Activated T-cell treated with anti-CD3 and anti-CD28 coated beads, Interleukin-2, amount 50 U/mL, for 4 hours (primary cell): ENCODE results near the gene UBR4. TPM values are rescaled to one million over a fixed set of nuclear protein-coding genes. Genes with fewer than 3 reads are reported as not detected.

ENCODE experiments used
- ATAC-seq, 2 donors: fragments of 200-7000 bp; cut with Tn5 transposase; one replicate each; pipeline ENCODE4 v1.10.0; 2021
- DNase-seq: peaks from one replicate; pipeline ENCODE4 v3.0.0-alpha.2; 2020
- H3K27me3 Mint-ChIP-seq: one replicate; pipeline ENCODE4 v1.8.0; 2021; ENCODE audit warnings: low read depth, mixed read lengths
- H3K36me3 Mint-ChIP-seq: one replicate; pipeline ENCODE4 v1.8.0; 2022; ENCODE audit warnings: mixed read lengths; ENCODE audit not compliant: insufficient read depth
- H3K4me1 Mint-ChIP-seq: one replicate; pipeline ENCODE4 v1.8.0; 2021; ENCODE audit warnings: low read depth, mixed read lengths
- H3K4me3 Mint-ChIP-seq: one replicate; pipeline ENCODE4 v1.8.0; 2021; ENCODE audit warnings: mild to moderate bottlenecking, moderate library complexity, mixed read lengths
- H3K9me3 Mint-ChIP-seq: one replicate; pipeline ENCODE4 v1.8.0; 2021; ENCODE audit warnings: mixed read lengths
- total RNA-seq, 3 donors: library from RNA; stranded (reverse); gene quantifications; one replicate each; pipeline ENCODE4 v1.2.1, GENCODE V29; 2021

UBR4 gene
- total RNA-seq, 3 donors from 2014 or later = 102 to 123 (median 108) TPM

DNA sequence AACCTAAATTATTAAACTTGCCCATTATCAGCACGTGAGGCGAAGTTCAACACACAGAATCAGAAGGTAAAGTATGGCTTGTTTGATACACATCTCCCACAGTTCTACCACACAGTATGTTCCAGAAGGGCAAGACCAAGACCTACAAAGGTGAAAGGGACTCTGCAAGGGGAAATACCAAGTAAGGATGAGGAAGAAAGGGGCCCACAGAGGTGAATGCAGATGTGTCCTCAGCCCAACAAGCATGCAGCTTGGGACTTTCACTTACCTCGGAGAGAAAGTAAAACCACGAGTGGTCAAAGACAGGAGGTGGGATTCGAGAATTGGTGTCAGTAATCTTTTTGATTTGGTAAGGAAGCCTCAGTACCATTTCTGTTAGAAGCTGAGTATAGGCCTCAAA is 85.8 kb downstream of the UBR4 start:
- Mint-ChIP-seq H3K27me3 (no peaks in the 10 kb centered on the region), H3K36me3 (peaks cover 71% of the 10 kb centered on the region), H3K4me1 (peaks cover 31% of the 10 kb centered on the region), H3K9me3 (no peaks in the 10 kb centered on the region), H3K4me3 (no peak overlapping the region)
- ATAC-seq (peak; percentile 65 to 77), DNase-seq (no peak)

DNA sequence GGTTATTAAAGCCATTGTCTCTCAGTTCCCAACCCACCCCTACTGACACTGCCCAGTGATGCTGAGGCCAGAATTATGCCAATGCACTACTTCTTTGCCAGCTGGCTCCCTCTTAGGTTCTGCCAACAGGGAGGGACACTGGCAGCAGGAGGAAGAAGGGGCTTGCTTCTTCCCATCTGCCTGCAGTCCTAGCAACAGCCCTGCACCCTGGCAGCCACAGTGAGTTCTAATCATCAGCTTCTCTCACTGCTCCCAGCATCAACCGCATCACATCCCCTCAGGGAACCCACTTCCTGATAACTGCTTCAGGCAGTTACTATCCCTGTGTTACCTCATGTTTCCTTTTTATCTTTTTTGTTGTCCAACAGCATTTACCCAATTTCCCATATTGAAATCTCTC is 86.2 kb downstream of the UBR4 start:
- Mint-ChIP-seq H3K4me3 (no peak overlapping the region), H3K4me1 (peaks cover 31% of the 10 kb centered on the region), H3K27me3 (no peaks in the 10 kb centered on the region), H3K9me3 (no peaks in the 10 kb centered on the region), H3K36me3 (peaks cover 74% of the 10 kb centered on the region)
- ATAC-seq = peak; percentile 63 to 68
- no peak for DNase-seq

DNA sequence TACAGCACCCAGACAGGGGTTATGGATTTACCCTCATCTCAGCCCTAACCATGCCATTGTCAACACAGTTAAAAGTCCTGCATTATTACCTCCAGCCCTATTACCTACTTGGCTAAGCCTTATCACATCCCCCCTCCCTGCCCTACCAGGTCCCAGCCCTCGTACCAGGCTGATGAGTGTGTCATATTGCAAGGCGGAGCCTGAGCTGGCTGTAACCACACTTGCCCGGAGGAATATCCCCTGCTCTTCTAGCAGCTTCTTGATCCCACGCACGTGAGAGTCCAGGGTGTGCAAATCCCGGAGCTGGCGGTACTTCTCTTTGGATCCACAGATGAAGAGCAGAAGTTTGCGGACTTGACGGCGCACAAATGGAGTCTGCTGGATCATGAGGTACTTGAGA is 87.4 kb downstream of the UBR4 start:
- Mint-ChIP-seq H3K27me3 (no peaks in the 10 kb centered on the region), H3K9me3 (no peaks in the 10 kb centered on the region), H3K36me3 (peaks cover 72% of the 10 kb centered on the region), H3K4me3 (no peak overlapping the region), H3K4me1 (peaks cover 31% of the 10 kb centered on the region)
- ATAC-seq = no peak
- no peak for DNase-seq

DNA sequence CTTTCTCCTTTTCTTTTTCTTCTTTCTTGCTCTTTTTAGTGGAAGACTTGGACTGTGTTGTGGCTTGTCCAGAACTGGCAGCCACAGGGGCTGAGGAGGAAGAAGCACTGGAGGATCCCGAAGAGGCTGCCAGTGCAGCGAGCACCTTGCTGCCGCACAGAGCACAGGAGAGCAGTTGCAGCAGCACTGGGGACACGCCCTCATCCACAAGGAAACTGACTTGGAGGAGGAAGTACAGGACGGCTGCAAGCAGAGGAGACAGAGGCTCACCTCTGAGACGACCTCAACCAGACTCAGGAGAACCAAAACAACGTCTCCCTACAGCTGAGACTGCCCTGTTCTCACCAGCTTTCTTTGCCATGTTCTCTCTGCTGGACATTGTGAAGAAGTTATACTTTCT is 88.9 kb downstream of the UBR4 start:
- no peak for DNase-seq
- H3K9me3 Mint-ChIP-seq = no peaks in the 10 kb centered on the region
- H3K36me3 Mint-ChIP-seq = peaks cover 66% of the 10 kb centered on the region
- H3K4me3 Mint-ChIP-seq = no peak overlapping the region
- ATAC-seq = no peak
- H3K27me3 Mint-ChIP-seq = no peaks in the 10 kb centered on the region
- H3K4me1 Mint-ChIP-seq = peaks cover 28% of the 10 kb centered on the region

GRCh38 chr1:19120070-19120469 is 90.0 kb downstream of the UBR4 start:
- Mint-ChIP-seq H3K27me3 (no peaks in the 10 kb centered on the region), H3K36me3 (peaks cover 63% of the 10 kb centered on the region), H3K4me3 (no peak overlapping the region), H3K9me3 (no peaks in the 10 kb centered on the region), H3K4me1 (peaks cover 23% of the 10 kb centered on the region)
- DNase-seq = no peak
- ATAC-seq = no peak

DNA sequence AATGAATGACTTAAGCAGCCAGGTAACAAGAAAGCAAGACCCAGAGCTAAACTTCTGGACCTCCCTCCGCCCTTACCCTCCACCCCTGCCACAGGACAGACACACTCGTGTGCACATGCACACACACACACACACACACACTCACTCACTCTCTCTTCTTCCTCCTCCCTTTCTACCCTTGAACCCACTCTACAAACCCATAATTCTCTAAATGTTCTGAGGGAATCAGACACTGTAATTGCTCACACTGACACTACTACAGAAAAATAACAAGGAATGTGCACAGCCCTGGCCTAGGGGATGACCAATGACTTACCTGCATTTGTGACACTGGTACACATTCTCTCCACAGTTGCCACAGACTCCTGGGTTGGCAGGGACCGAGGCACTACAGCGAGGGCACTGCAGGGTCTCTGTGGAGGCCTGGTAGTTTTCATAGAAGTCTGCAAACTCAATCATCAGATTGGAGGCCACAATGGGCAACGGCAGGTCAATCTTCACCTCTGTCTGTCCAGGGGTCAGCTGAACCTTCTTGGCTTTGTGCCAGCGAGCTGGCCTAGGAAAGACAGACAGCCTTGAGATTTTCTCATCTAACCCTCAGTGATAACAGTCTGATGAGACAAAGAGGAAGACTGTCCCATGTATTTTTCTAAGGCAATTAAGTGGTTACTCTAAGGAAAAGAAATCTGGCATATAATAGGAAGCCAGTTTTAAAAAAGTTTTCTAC is 94.8 kb downstream of the UBR4 start:
- H3K36me3 Mint-ChIP-seq = peaks cover 59% of the 10 kb centered on the region
- no peaks in the 10 kb centered on the region for H3K27me3 Mint-ChIP-seq
- H3K4me1 Mint-ChIP-seq = no peaks in the 10 kb centered on the region
- no peaks in the 10 kb centered on the region for H3K9me3 Mint-ChIP-seq
- DNase-seq (no peak), ATAC-seq (no peak)
- H3K4me3 Mint-ChIP-seq = no peak overlapping the region

DNA sequence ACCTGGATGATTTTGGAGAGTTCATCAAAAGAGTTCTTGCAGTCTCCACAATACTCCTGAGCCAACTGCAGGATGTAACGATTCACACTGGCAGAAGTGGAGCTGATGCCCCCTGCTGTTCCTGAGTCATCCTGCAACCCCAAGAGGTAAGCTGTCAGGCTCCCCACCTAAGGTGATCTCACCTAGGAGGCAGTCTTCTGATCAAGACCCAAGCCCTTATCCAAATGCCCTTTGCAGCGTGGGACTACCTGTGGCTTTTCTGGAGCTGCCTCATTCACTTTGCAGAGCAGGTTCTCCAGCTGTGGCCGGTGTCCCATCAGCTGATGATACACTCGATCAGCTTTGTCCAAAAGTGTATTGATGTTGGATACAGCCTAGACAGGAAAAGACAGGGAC is 96.4 kb downstream of the UBR4 start:
- no peaks in the 10 kb centered on the region for H3K4me1 Mint-ChIP-seq

DNA sequence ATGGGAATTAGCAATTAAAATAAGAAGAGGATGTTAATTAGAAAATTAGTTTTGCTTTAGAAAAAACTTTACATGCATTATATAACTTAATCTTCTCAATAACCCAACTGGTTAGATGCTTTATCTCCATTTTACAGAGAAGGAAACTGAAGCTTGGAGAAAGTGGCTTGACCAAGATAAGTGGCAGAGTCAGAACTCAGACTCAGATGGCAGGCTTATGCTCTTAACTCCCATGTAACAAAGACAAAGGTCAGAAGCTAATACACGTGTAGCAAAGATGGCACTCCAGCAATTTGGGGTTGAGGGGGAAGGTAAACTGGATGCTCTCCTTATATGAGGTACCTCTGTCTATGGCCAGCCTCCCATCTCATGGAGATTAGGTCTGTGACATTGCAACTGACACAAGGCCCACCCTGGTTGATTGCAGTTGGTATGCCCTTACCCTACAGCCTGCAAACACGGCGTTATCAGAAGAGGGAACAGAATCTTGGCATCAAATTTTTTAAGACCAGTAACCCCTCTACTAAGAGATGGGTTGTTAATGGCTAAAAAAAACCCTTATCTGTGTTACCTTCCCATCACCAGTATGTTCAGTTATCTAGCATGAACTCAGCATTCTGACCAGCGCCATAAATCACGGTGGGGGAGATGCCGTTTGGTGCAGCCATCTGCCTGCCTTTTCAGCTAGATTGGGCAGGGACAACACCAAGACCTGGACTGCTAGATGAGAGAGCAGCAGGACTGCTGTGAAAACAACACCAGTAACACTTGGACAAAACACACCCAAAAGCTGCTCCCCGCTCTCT is 97.0 kb downstream of the UBR4 start:
- ATAC-seq = no peak
- Mint-ChIP-seq H3K27me3 (no peaks in the 10 kb centered on the region), H3K4me1 (no peaks in the 10 kb centered on the region), H3K4me3 (no peak overlapping the region), H3K9me3 (no peaks in the 10 kb centered on the region), H3K36me3 (peaks cover 55% of the 10 kb centered on the region)
- DNase-seq = no peak

More for the DNA sequence above, 96.4 kb downstream of the UBR4 start:
- H3K27me3 Mint-ChIP-seq = no peaks in the 10 kb centered on the region
- DNase-seq (peak; percentile 9), ATAC-seq (peak; percentile 65 to 79)
- H3K9me3 Mint-ChIP-seq = no peaks in the 10 kb centered on the region
- H3K4me3 Mint-ChIP-seq = no peak overlapping the region
- peaks cover 56% of the 10 kb centered on the region for H3K36me3 Mint-ChIP-seq

DNA sequence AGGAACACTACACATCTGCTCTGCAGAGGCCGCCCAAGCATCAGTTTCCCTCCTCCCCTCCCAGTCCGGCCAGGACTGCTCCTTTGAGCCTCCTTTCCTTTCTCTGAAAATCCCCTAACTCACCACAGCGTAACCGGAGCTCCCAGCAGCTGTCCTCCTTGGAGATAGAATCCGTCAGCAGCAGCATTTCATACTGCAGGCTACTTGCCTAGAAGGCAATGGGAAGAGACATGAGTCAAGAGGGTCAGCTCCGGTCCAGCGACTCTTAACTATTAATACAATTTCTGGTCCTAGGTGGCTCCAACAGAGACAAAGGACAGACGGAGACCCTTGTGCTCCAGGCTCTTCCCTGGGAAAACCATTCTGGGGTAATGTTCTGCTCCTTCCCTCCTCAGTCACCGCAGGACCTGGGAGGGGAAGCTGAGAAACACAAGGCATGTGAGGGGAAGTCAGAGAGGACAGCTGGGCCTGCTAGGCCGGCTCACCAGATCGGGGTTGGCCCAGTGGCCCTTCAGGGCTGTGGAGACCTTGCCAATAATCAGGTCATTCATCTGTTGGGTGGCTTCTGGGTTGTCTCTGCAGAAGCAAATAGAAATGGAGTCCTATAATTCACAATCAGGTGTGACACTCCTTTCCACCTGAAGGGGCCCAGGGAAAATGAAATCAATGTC is 99.7 kb downstream of the UBR4 start:
- H3K4me3 Mint-ChIP-seq = no peak overlapping the region
- no peak for ATAC-seq
- H3K4me1 Mint-ChIP-seq = no peaks in the 10 kb centered on the region
- no peaks in the 10 kb centered on the region for H3K27me3 Mint-ChIP-seq
- H3K9me3 Mint-ChIP-seq = no peaks in the 10 kb centered on the region
- H3K36me3 Mint-ChIP-seq = peaks cover 70% of the 10 kb centered on the region
- DNase-seq = no peak

DNA sequence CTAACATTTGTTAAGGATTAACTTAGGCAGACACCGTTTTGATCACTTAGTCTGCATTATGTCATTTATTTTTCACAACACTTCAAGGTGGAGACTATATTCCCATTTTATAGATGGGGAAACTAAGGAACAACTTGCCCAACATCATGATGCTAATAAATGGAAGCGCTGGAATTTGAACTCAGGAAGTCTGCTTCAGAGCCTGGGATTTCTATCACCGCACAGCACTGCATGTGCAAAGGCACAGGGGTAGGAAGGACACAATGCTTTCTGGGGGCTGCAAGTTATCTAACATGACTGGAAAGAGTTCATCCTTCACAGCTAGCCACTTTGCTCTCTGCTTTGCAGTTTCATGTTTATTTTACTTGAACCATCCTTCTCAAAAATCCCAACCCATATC is 100.5 kb downstream of the UBR4 start:
- DNase-seq = no peak
- no peak for ATAC-seq
- Mint-ChIP-seq H3K9me3 (no peaks in the 10 kb centered on the region), H3K4me1 (no peaks in the 10 kb centered on the region), H3K27me3 (no peaks in the 10 kb centered on the region), H3K4me3 (no peak overlapping the region), H3K36me3 (peaks cover 67% of the 10 kb centered on the region)

- peaks cover 62% of the 10 kb centered on the region for H3K36me3 Mint-ChIP-seq
- no peaks in the 10 kb centered on the region for H3K9me3 Mint-ChIP-seq
- no peaks in the 10 kb centered on the region for H3K4me1 Mint-ChIP-seq
- DNase-seq (no peak), ATAC-seq (no peak)
- H3K4me3 Mint-ChIP-seq = no peak overlapping the region
- no peaks in the 10 kb centered on the region for H3K27me3 Mint-ChIP-seq
Observed at GRCh38 chr1:19101244-19101643, 108.8 kb downstream of the UBR4 start.

DNA sequence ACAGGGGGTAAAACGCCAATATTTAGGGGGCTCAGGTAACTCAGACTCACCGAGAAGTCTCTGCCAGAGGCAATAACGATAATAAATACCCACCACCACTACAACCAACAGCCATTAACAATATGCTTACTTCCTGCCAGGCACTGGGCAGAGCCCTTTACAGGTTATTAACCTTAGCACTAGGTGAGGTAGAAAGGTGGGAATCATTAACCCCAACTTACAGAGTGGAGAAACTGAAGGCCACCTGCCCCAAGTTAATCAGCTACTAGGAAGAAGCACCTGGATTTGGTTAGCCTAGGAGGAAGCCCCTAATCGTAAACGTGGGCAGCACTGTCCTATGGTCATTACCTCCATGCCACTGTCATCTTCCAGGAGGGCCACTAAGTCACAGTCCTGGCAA is 110.0 kb downstream of the UBR4 start:
- peaks cover 63% of the 10 kb centered on the region for H3K36me3 Mint-ChIP-seq
- no peaks in the 10 kb centered on the region for H3K27me3 Mint-ChIP-seq
- ATAC-seq = no peak
- H3K4me1 Mint-ChIP-seq = no peaks in the 10 kb centered on the region
- no peak overlapping the region for H3K4me3 Mint-ChIP-seq
- no peaks in the 10 kb centered on the region for H3K9me3 Mint-ChIP-seq
- DNase-seq = no peak

- Mint-ChIP-seq H3K4me3 (no peak overlapping the region), H3K9me3 (no peaks in the 10 kb centered on the region), H3K36me3 (peaks cover 64% of the 10 kb centered on the region), H3K4me1 (no peaks in the 10 kb centered on the region), H3K27me3 (no peaks in the 10 kb centered on the region)
- DNase-seq = no peak
- no peak for ATAC-seq
Observed at GRCh38 chr1:19096990-19097389, 113.1 kb downstream of the UBR4 start.

GRCh38 chr1:19096036-19096833 is 113.8 kb downstream of the UBR4 start:
- Mint-ChIP-seq H3K4me1 (no peaks in the 10 kb centered on the region), H3K27me3 (no peaks in the 10 kb centered on the region), H3K4me3 (no peak overlapping the region), H3K9me3 (no peaks in the 10 kb centered on the region), H3K36me3 (peaks cover 70% of the 10 kb centered on the region)
- DNase-seq (no peak), ATAC-seq (no peak)
